ENCODE data around the gene KIAA1328. TPM values are rescaled to one million over a fixed set of nuclear protein-coding genes. Genes with fewer than 3 reads are reported as not detected.

KIAA1328 gene
- total RNA-seq, 4 donors from 2014 or later: 2.3 to 18.7 (median 5.8) TPM

- H3K36me3 ChIP-seq: peaks cover 0 to 17% (median 0%) of the 10 kb centered on the region in 3 donors
- no peak overlapping the region for H3K4me3 ChIP-seq
- H3K9me3 ChIP-seq: no peaks in the 10 kb centered on the region
- WGBS, 2 donors: 35 to 53% methylated on average over 1 of the region's 1 CpG
- H3K4me1 ChIP-seq: no peaks in the 10 kb centered on the region
- no peak for DNase-seq
- no peak for TF ChIP-seq POLR2A (IDR thresholded peaks at IDR 0.05)
- TF ChIP-seq CTCF (IDR thresholded peaks at IDR 0.05): no peak
- H3K27me3 ChIP-seq: no peaks in the 10 kb centered on the region
- no peak overlapping the region for H3K27ac ChIP-seq
- intact Hi-C loops (cut with DNase I): no loop called here
These were observed 21.7 kb downstream of the KIAA1328 start for GRCh38 chr18:36850527-36851201.

- Histone ChIP-seq H3K36me3 (peaks cover 0 to 17% (median 0%) of the 10 kb centered on the region in 3 donors), H3K4me1 (no peaks in the 10 kb centered on the region), H3K4me3 (no peak overlapping the region), H3K27ac (no peak overlapping the region), H3K9me3 (no peaks in the 10 kb centered on the region), H3K27me3 (no peaks in the 10 kb centered on the region)
- 66 to 90% methylated on average over 2 of the region's 2 CpGs for WGBS, 2 donors
- DNase-seq: no peak
- intact Hi-C loops (cut with DNase I): no loop called here
- TF ChIP-seq POLR2A (IDR thresholded peaks at IDR 0.05) (no peak), CTCF (IDR thresholded peaks at IDR 0.05) (no peak)
These were observed 22.3 kb downstream of the KIAA1328 start for GRCh38 chr18:36851202-36851590.

- Histone ChIP-seq H3K4me1 (no peaks in the 10 kb centered on the region), H3K27me3 (no peaks in the 10 kb centered on the region), H3K36me3 (peaks cover 0 to 17% (median 0%) of the 10 kb centered on the region in 3 donors), H3K9me3 (no peaks in the 10 kb centered on the region), H3K4me3 (no peak overlapping the region), H3K27ac (no peak overlapping the region)
- WGBS, 2 donors: 40 to 50% methylated on average over 1 of the region's 1 CpG
- intact Hi-C loops (cut with DNase I): no loop called here
- no peak for DNase-seq
- TF ChIP-seq POLR2A (IDR thresholded peaks at IDR 0.05) (no peak), CTCF (IDR thresholded peaks at IDR 0.05) (no peak)
These were observed 27.9 kb downstream of the KIAA1328 start for GRCh38 chr18:36856815-36857214.

GRCh38 chr18:36862182-36862581 lies 33.3 kb downstream of the KIAA1328 start:
- WGBS, 2 donors: 91 to 96% methylated on average over 1 of the region's 1 CpG
- intact Hi-C loops (cut with DNase I): no loop called here
- no peak for DNase-seq

More at GRCh38 chr18:36862182-36862581, 33.3 kb downstream of the KIAA1328 start:
- Histone ChIP-seq H3K27ac (no peak overlapping the region), H3K4me1 (no peaks in the 10 kb centered on the region), H3K4me3 (no peak overlapping the region), H3K36me3 (peaks cover 0 to 3% (median 0%) of the 10 kb centered on the region in 3 donors), H3K9me3 (no peaks in the 10 kb centered on the region), H3K27me3 (no peaks in the 10 kb centered on the region)
- TF ChIP-seq CTCF (IDR thresholded peaks at IDR 0.05) (no peak), POLR2A (IDR thresholded peaks at IDR 0.05) (no peak)

Measured in esophagus squamous epithelium (tissue), 5 donors.